ENCODE results near the gene CALCR. TPM values are rescaled to one million over a fixed set of nuclear protein-coding genes. Genes with fewer than 3 reads are reported as not detected.

The CALCR gene
- total and polyA plus RNA-seq, 2 of the 4 experiments (the other 2 are of a cell fraction): not detected

DNA sequence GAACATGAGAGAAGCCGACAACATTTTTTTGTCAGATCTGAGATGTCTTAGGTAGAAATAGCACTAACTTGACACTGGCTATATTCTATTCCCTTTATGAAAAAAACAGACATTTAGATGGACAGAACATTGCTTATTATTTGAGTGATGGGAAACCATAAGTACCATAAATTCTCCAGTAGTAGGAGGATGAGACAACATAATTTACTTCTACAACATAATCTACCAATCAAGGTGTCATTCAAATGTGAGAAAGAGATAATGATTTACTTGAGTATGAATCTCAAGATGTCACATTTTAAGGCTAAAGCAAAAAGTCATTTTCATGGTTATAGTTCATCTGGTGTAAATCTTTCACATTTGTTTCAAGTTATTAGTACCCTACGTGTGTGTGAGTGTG lies 110.8 kb downstream of the CALCR start:
- Histone ChIP-seq H3K4me1 (ENCODE audit: control insufficient read depth, insufficient read depth, low read length) (no peaks in the 10 kb centered on the region), H3K4me3 (ENCODE audit: insufficient read depth, low read depth, low read length) (no peak overlapping the region), H2BK5ac (ENCODE audit: low read depth, low read length, poor library complexity, severe bottlenecking) (no peak overlapping the region), H2AFZ (replicated peaks; ENCODE audit: low read length, poor library complexity) (no peak overlapping the region), H3K36me3 (ENCODE audit: control insufficient read depth, insufficient read depth, low read length) (no peaks in the 10 kb centered on the region), H3K79me1 (ENCODE audit: low read depth in 1 of 2, low read length in 2 of 2) (no peaks in the 10 kb centered on the region), H3K56ac (ENCODE audit: extremely low read depth, insufficient read depth, low read length) (no peak overlapping the region), H3K9ac (ENCODE audit: low read depth, low read length) (no peak overlapping the region), H2AK5ac (ENCODE audit: low read depth, low read length) (no peak overlapping the region), H3K9me3 (ENCODE audit: control insufficient read depth, insufficient read depth, low read length) (no peaks in the 10 kb centered on the region), H2BK15ac (ENCODE audit: low read depth, low read length) (no peak overlapping the region), H4K91ac (ENCODE audit: insufficient read depth, low read depth, low read length) (no peak overlapping the region), H3K27ac (ENCODE audit: insufficient read depth, low read length) (no peak overlapping the region), H3K4me2 (ENCODE audit: low read depth, low read length) (no peak overlapping the region), H3K27me3 (ENCODE audit: control insufficient read depth, insufficient read depth, low read length) (no peaks in the 10 kb centered on the region), H4K8ac (ENCODE audit: low read depth in 2 of 2, low read length in 2 of 2) (no peak overlapping the region), H3K9me1 (ENCODE audit: insufficient read depth, low read length) (no peaks in the 10 kb centered on the region), H2AK9ac (replicated peaks; ENCODE audit: low read depth, low read length, poor library complexity) (no peak overlapping the region), H4K20me1 (ENCODE audit: insufficient read depth, low read length) (no peaks in the 10 kb centered on the region), H2BK120ac (ENCODE audit: low read depth, low read length) (no peak overlapping the region), H2BK20ac (ENCODE audit: low read depth, low read length) (no peak overlapping the region), H3K18ac (ENCODE audit: low read depth, low read length) (no peak overlapping the region), H3K23ac (ENCODE audit: low read depth, low read length) (no peak overlapping the region), H3K14ac (replicated peaks; ENCODE audit: low read depth, low read length) (no peak overlapping the region), H4K5ac (ENCODE audit: low read depth, low read length) (no peak overlapping the region), H3K4ac (ENCODE audit: low read depth, low read length) (no peak overlapping the region)
- CTCF ChIA-PET: no interaction called here
- DNase-seq: no peak
- POLR2A ChIA-PET (ENCODE audit: unreplicated experiment): no interaction called here
- no CpG with 5 or more reads among the region's 2 CpGs for WGBS, 2 experiments (ENCODE audit: extremely low coverage in 2 of 2, insufficient read length in 1 of 2)
- in situ Hi-C loops (cut with MboI; ENCODE audit: low sequenced_read_pairs): no loop called here
- dilution Hi-C loops (cut with HindIII; ENCODE audit: low sequenced_read_pairs, unreplicated experiment): no loop called here
- ATAC-seq (ENCODE audit: low read depth): no peak
- intact Hi-C loops (cut with micrococcal nuclease): no loop called here
- BruUV-seq (replicated peaks): no TSS peak
- TF ChIP-seq MAZ (IDR thresholded peaks at IDR 0.05; ENCODE audit: borderline replicate concordance, low read depth, low read length) (no peak), CEBPB (IDR thresholded peaks at IDR 0.05; ENCODE audit: low read depth, low read length) (no peak), FOS (IDR thresholded peaks at IDR 0.05; ENCODE audit: low read depth, low read length) (no peak), NFE2L2 (IDR thresholded peaks at IDR 0.05; ENCODE audit: low read depth, low read length) (no peak), CHD1 (IDR thresholded peaks at IDR 0.05; ENCODE audit: low read depth, low read length) (no peak), RFX5 (IDR thresholded peaks at IDR 0.05; ENCODE audit: low read depth, low read length) (no peak), RCOR1 (IDR thresholded peaks at IDR 0.05; ENCODE audit: insufficient replicate concordance, low read length) (no peak), RAD21 (IDR thresholded peaks at IDR 0.05; ENCODE audit: low read length) (no peak), ELK1 (IDR thresholded peaks at IDR 0.05; ENCODE audit: borderline replicate concordance, low read depth, low read length) (no peak), MAFK (IDR thresholded peaks at IDR 0.05; ENCODE audit: low read depth, low read length) (no peak), POLR2A (IDR thresholded peaks at IDR 0.05; ENCODE audit: low read depth, low read length) (no peak), BHLHE40 (IDR thresholded peaks at IDR 0.05; ENCODE audit: low read depth, low read length) (no peak), SMC3 (IDR thresholded peaks at IDR 0.05; ENCODE audit: low read depth, low read length) (no peak), MXI1 (IDR thresholded peaks at IDR 0.05; ENCODE audit: borderline replicate concordance, low read depth, low read length) (no peak)
- TF ChIP-seq, protein P1, sequence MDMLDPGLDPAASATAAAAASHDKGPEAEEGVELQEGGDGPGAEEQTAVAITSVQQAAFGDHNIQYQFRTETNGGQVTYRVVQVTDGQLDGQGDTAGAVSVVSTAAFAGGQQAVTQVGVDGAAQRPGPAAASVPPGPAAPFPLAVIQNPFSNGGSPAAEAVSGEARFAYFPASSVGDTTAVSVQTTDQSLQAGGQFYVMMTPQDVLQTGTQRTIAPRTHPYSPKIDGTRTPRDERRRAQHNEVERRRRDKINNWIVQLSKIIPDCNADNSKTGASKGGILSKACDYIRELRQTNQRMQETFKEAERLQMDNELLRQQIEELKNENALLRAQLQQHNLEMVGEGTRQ (IDR thresholded peaks at IDR 0.05; ENCODE audit: low read depth, low read length): no peak
- TF ChIP-seq, protein P2, sequence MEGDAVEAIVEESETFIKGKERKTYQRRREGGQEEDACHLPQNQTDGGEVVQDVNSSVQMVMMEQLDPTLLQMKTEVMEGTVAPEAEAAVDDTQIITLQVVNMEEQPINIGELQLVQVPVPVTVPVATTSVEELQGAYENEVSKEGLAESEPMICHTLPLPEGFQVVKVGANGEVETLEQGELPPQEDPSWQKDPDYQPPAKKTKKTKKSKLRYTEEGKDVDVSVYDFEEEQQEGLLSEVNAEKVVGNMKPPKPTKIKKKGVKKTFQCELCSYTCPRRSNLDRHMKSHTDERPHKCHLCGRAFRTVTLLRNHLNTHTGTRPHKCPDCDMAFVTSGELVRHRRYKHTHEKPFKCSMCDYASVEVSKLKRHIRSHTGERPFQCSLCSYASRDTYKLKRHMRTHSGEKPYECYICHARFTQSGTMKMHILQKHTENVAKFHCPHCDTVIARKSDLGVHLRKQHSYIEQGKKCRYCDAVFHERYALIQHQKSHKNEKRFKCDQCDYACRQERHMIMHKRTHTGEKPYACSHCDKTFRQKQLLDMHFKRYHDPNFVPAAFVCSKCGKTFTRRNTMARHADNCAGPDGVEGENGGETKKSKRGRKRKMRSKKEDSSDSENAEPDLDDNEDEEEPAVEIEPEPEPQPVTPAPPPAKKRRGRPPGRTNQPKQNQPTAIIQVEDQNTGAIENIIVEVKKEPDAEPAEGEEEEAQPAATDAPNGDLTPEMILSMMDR (conservative IDR thresholded peaks at IDR 0.05; ENCODE audit: low read depth, low read length): no peak

Measured in IMR-90 (cell line).